Measurements from ENCODE around the gene ACAN. TPM values are rescaled to one million over a fixed set of nuclear protein-coding genes. Genes with fewer than 3 reads are reported as not detected.
A peak's percentile ranks its signal among the peaks of the same experiment; 100 is the strongest.

The ACAN gene
- polyA plus RNA-seq, 1 experiment = 3.6 TPM

- no peak for DNase-seq (ENCODE audit: low read depth)
- TF ChIP-seq CTCF (IDR thresholded peaks at IDR 0.05; ENCODE audit: insufficient read depth, low read depth, low read length) = no peak
- Histone ChIP-seq H3K4me3 (ENCODE audit: low read depth, low read length) (no peak overlapping the region), H3K27me3 (ENCODE audit: control insufficient read depth, insufficient read depth, low read length) (peaks cover 2% of the 10 kb centered on the region; the same call in 1 of the 2 replicates), H3K36me3 (ENCODE audit: control insufficient read depth, insufficient read depth, low read length) (no peaks in the 10 kb centered on the region)
- CTCF ChIA-PET = interaction anchor here (0.7 to 5.6 kb wide), 7 partner anchors 44 to 365 kb away, joined by 3 to 72 read pairs (median 5); partner anchors contain the start of gene MRPS11
- POLR2A ChIA-PET = no interaction called here
Observed at GRCh38 chr15:88832820-88833730, 29.8 kb downstream of the ACAN start.

GRCh38 chr15:88833731-88834100 is 30.5 kb downstream of the ACAN start:
- Histone ChIP-seq H3K4me3 (ENCODE audit: low read depth, low read length) (no peak overlapping the region), H3K27me3 (ENCODE audit: control insufficient read depth, insufficient read depth, low read length) (0 out of 2 replicates have a peak, but pooled peaks cover 1% of the 10 kb centered on the region), H3K36me3 (ENCODE audit: control insufficient read depth, insufficient read depth, low read length) (no peaks in the 10 kb centered on the region)
- ChIA-PET CTCF (interaction anchor here (1.2 to 5.6 kb wide), 8 partner anchors 44 to 209 kb away, joined by 3 to 72 read pairs (median 4); no protein-coding TSS in a partner anchor), POLR2A (no interaction called here)
- TF ChIP-seq CTCF (IDR thresholded peaks at IDR 0.05; ENCODE audit: insufficient read depth, low read depth, low read length) = no peak
- no peak for DNase-seq (ENCODE audit: low read depth)

- TF ChIP-seq CTCF (IDR thresholded peaks at IDR 0.05; ENCODE audit: insufficient read depth, low read depth, low read length) = peak; percentile 68
- ChIA-PET CTCF (interaction anchor here (0.6 to 5.6 kb wide), 15 partner anchors 9 to 210 kb away, joined by 3 to 72 read pairs (median 3); no protein-coding TSS in a partner anchor), POLR2A (no interaction called here)
- no peak overlapping the region for H3K4me3 ChIP-seq (ENCODE audit: low read depth, low read length)
- DNase-seq (ENCODE audit: low read depth) = no peak
- no peaks in the 10 kb centered on the region for H3K36me3 ChIP-seq (ENCODE audit: control insufficient read depth, insufficient read depth, low read length)
- H3K27me3 ChIP-seq (ENCODE audit: control insufficient read depth, insufficient read depth, low read length) = no peaks in the 10 kb centered on the region
Observed at GRCh38 chr15:88834211-88834812, 31.1 kb downstream of the ACAN start.

- Histone ChIP-seq H3K27me3 (ENCODE audit: control insufficient read depth, insufficient read depth, low read length) (no peaks in the 10 kb centered on the region), H3K36me3 (ENCODE audit: control insufficient read depth, insufficient read depth, low read length) (no peaks in the 10 kb centered on the region), H3K4me3 (ENCODE audit: low read depth, low read length) (no peak overlapping the region)
- no peak for TF ChIP-seq CTCF (IDR thresholded peaks at IDR 0.05; ENCODE audit: insufficient read depth, low read depth, low read length)
- no peak for DNase-seq (ENCODE audit: low read depth)
- ChIA-PET CTCF (interaction anchor here (0.6 to 5.6 kb wide), 17 partner anchors 8 to 1993 kb away, joined by 3 to 72 read pairs (median 3); partner anchors contain the start of genes ISG20 and MRPL46), POLR2A (no interaction called here)
Observed at GRCh38 chr15:88835119-88835518, 31.9 kb downstream of the ACAN start.

GRCh38 chr15:88835646-88836045 is 32.4 kb downstream of the ACAN start:
- CTCF ChIA-PET = interaction anchor here (0.7 to 5.6 kb wide), 7 partner anchors 10 to 369 kb away, joined by 3 to 72 read pairs (median 7); partner anchors contain the start of gene MRPL46

More at GRCh38 chr15:88835646-88836045, 32.4 kb downstream of the ACAN start:
- no peak for DNase-seq (ENCODE audit: low read depth)
- Histone ChIP-seq H3K27me3 (ENCODE audit: control insufficient read depth, insufficient read depth, low read length) (no peaks in the 10 kb centered on the region), H3K4me3 (ENCODE audit: low read depth, low read length) (no peak overlapping the region), H3K36me3 (ENCODE audit: control insufficient read depth, insufficient read depth, low read length) (no peaks in the 10 kb centered on the region)
- TF ChIP-seq CTCF (IDR thresholded peaks at IDR 0.05; ENCODE audit: insufficient read depth, low read depth, low read length) = no peak
- POLR2A ChIA-PET = no interaction called here
